SK-N-SH treated with all-trans-retinoic acid at 6 μM for 48 hours (cell line): ENCODE data around the gene HSD17B1.

Source experiments
- ATAC-seq: fragments of 200-7000 bp; cut with Tn5 transposase; 3 replicates; pipeline ENCODE4 v1.9.1; 2020; ENCODE audit warnings: mild to moderate bottlenecking, moderate library complexity
- ARNTL ChIP-seq: fragments of 450-650 bp; formaldehyde crosslinking; IDR thresholded peaks from 2 replicates; pipeline ENCODE4 v1.5.0; 2020; ENCODE audit warnings: low read depth, mild to moderate bottlenecking, moderate library complexity, borderline replicate concordance
- BACH2 ChIP-seq: fragments of 250-450 bp; sonication (Bioruptor Pico); IDR thresholded peaks from 2 replicates; pipeline ENCODE4 v1.9.0; 2021; ENCODE audit warnings: mild to moderate bottlenecking, borderline replicate concordance
- CSDC2 ChIP-seq: fragments of 250-450 bp; sonication (Bioruptor Pico); IDR thresholded peaks from 2 replicates; pipeline ENCODE4 v1.5.0; 2020; ENCODE audit warnings: mild to moderate bottlenecking, moderate library complexity
- ESRRG ChIP-seq: fragments of 250-450 bp; sonication (Bioruptor Pico); IDR thresholded peaks from 2 replicates; pipeline ENCODE4 v1.6.1; 2021; ENCODE audit warnings: mild to moderate bottlenecking
- GLIS3 ChIP-seq: fragments of 250-450 bp; sonication (Bioruptor Pico); IDR thresholded peaks from 2 replicates; pipeline ENCODE4 v1.5.0; 2020; ENCODE audit warnings: mild to moderate bottlenecking, moderate library complexity
- ISL1 ChIP-seq: fragments of 250-450 bp; sonication (Bioruptor Pico); IDR thresholded peaks from 2 replicates; pipeline ENCODE4 v2.1.2; 2022; ENCODE audit warnings: mild to moderate bottlenecking, moderate library complexity
- OSR1 ChIP-seq: fragments of 250-450 bp; sonication (Bioruptor Pico); IDR thresholded peaks from 2 replicates; pipeline ENCODE4 v1.8.0; 2022; ENCODE audit warnings: moderate library complexity, mild to moderate bottlenecking, inconsistent platforms
- PATZ1 ChIP-seq: fragments of 250-450 bp; sonication (Bioruptor Pico); IDR thresholded peaks from 2 replicates; pipeline ENCODE4 v1.8.0; 2020; ENCODE audit warnings: mild to moderate bottlenecking, moderate library complexity, borderline replicate concordance
- POU6F1 ChIP-seq: fragments of 250-450 bp; sonication (Bioruptor Pico); IDR thresholded peaks from 2 replicates; pipeline ENCODE4 v1.8.0; 2021; ENCODE audit warnings: low read depth, mild to moderate bottlenecking, moderate library complexity, borderline replicate concordance
- PPARA ChIP-seq: fragments of 250-450 bp; sonication (Bioruptor Pico); IDR thresholded peaks from 2 replicates; pipeline ENCODE4 v1.5.0; 2020; ENCODE audit warnings: mild to moderate bottlenecking, borderline replicate concordance
- SNAI2 ChIP-seq: fragments of 250-450 bp; sonication (Bioruptor Pico); IDR thresholded peaks from 2 replicates; pipeline ENCODE4 v1.5.0; 2020; ENCODE audit warnings: mild to moderate bottlenecking, moderate library complexity
- TCF4 ChIP-seq: fragments of 250-450 bp; sonication (Bioruptor Pico); IDR thresholded peaks from 2 replicates; pipeline ENCODE4 v1.8.0; 2021; ENCODE audit warnings: mild to moderate bottlenecking, moderate library complexity, borderline replicate concordance
- TOX ChIP-seq: fragments of 250-450 bp; sonication (Bioruptor Pico); IDR thresholded peaks from 2 replicates; pipeline ENCODE4 v1.8.0; 2021; ENCODE audit warnings: mild to moderate bottlenecking, moderate library complexity, borderline replicate concordance
- ZC3H10 ChIP-seq: fragments of 250-450 bp; sonication (Bioruptor Pico); IDR thresholded peaks from 2 replicates; pipeline ENCODE4 v1.5.1; 2021; ENCODE audit warnings: mild to moderate bottlenecking, moderate library complexity
- ZFP3 ChIP-seq: fragments of 250-450 bp; sonication (Bioruptor Pico); IDR thresholded peaks from 2 replicates; pipeline ENCODE4 v1.5.0; 2020; ENCODE audit warnings: mild to moderate bottlenecking, moderate library complexity
- ZNF565 ChIP-seq: fragments of 450-650 bp; formaldehyde crosslinking; conservative IDR thresholded peaks from 2 replicates; pipeline ENCODE4 v1.5.0; 2020; ENCODE audit warnings: low read depth, mild to moderate bottlenecking, moderate library complexity
- ZNF70 ChIP-seq: fragments of 450-650 bp; formaldehyde crosslinking; IDR thresholded peaks from 2 replicates; pipeline ENCODE4 v1.5.0; 2020; ENCODE audit warnings: mild to moderate bottlenecking, moderate library complexity
- TF ChIP-seq, protein P1 (sequence below): fragments of 250-450 bp; sonication (Bioruptor Pico); IDR thresholded peaks from 2 replicates; pipeline ENCODE4 v1.5.0; 2020; ENCODE audit warnings: mild to moderate bottlenecking, moderate library complexity
- TF ChIP-seq, protein P2 (sequence below): fragments of 250-450 bp; sonication (Bioruptor Pico); IDR thresholded peaks from 2 replicates; pipeline ENCODE4 v1.5.1; 2021; ENCODE audit warnings: mild to moderate bottlenecking, moderate library complexity

HSD17B1 gene

DNA sequence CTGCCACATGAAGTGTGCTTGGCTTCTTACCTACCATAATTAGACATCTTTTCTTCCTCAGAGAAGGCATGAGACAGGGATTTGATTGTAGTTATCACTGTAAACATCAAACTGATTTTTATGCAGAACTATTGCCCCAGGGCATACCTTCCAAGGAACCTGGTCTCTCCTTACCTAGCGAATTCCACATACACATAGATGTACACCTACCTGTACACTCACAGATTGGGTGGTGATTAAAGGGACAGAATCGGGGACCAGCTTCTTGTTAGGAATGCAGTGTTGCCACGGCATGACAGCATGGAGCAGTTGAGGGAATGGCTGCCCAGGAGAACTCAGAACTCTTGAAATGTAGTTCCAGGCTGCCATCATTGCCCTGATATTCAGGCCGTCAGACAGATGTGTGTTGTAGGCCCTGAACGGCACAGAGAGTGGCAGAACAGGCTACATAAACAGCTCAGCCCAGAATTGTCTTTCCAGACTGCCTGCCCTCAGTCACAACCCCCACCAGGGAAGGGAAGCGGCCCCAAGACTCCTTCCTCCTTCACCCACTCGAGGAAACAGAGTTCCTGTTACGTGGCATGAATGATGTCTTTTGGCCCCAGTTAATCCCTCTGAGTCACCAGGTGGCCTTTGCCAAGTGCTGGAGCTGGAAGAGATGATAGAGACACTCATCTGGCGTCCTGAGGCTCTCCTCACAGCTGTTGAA, 34.5 kb upstream of the HSD17B1 start:
- no peak for TF ChIP-seq POU6F1 (CRISPR knock-in tag)
- TF ChIP-seq TCF4 (CRISPR knock-in tag), result no peak
- ATAC-seq, result peak; percentile 36

DNA sequence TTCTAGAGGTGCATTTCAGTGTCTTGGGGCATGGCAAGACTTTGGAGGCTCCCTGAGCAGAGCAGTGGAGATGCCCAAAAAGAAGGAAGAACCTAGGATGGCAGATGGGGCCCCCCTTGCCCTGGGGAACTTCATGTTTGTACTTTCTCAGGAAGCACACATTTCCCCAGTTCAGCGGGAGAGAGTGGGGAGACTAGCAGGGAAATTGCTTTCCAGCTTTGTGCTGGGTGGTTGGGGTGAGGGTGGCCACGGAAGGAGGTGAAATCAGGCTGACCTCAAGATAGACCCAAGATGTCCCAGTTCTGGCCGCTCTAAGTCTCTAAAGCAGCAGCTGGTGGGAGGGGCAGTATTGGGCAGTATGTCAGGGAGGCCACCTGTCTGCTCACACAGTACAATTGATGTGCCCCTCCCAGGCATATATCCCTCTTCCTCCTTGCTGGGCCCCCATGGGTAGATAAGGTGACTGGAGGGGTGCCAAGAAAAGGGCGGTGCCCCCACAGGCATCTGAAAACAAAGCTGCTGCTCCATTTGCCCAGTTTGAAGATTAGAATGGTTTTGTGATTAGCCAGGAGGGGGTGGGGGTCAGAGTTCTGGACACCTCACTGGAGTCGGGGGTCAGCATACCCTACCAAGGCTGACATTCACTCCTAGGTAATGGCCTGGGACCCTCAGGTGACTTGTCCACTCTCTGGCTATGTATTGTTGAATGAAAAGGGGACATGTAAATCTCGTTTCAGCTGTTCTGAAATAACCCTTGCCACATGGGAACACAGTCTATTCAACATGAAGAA, 33.8 kb upstream of the HSD17B1 start:
- no peak for ATAC-seq
- TF ChIP-seq CSDC2 (CRISPR knock-in tag) (no peak), ARNTL (CRISPR knock-in tag) (no peak), OSR1 (CRISPR knock-in tag) (no peak), TOX (CRISPR knock-in tag) (no peak), PPARA (CRISPR knock-in tag) (no peak), ZFP3 (CRISPR knock-in tag) (no peak), ZNF565 (CRISPR knock-in tag) (no peak), ESRRG (no peak), PATZ1 (CRISPR knock-in tag) (no peak), POU6F1 (CRISPR knock-in tag) (no peak), BACH2 (CRISPR knock-in tag) (no peak), TCF4 (CRISPR knock-in tag) (no peak)
- TF ChIP-seq, protein P1, sequence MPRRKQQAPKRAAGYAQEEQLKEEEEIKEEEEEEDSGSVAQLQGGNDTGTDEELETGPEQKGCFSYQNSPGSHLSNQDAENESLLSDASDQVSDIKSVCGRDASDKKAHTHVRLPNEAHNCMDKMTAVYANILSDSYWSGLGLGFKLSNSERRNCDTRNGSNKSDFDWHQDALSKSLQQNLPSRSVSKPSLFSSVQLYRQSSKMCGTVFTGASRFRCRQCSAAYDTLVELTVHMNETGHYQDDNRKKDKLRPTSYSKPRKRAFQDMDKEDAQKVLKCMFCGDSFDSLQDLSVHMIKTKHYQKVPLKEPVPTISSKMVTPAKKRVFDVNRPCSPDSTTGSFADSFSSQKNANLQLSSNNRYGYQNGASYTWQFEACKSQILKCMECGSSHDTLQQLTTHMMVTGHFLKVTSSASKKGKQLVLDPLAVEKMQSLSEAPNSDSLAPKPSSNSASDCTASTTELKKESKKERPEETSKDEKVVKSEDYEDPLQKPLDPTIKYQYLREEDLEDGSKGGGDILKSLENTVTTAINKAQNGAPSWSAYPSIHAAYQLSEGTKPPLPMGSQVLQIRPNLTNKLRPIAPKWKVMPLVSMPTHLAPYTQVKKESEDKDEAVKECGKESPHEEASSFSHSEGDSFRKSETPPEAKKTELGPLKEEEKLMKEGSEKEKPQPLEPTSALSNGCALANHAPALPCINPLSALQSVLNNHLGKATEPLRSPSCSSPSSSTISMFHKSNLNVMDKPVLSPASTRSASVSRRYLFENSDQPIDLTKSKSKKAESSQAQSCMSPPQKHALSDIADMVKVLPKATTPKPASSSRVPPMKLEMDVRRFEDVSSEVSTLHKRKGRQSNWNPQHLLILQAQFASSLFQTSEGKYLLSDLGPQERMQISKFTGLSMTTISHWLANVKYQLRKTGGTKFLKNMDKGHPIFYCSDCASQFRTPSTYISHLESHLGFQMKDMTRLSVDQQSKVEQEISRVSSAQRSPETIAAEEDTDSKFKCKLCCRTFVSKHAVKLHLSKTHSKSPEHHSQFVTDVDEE (CRISPR knock-in tag), result no peak
- TF ChIP-seq, all 23 proteins: peak for 0

DNA sequence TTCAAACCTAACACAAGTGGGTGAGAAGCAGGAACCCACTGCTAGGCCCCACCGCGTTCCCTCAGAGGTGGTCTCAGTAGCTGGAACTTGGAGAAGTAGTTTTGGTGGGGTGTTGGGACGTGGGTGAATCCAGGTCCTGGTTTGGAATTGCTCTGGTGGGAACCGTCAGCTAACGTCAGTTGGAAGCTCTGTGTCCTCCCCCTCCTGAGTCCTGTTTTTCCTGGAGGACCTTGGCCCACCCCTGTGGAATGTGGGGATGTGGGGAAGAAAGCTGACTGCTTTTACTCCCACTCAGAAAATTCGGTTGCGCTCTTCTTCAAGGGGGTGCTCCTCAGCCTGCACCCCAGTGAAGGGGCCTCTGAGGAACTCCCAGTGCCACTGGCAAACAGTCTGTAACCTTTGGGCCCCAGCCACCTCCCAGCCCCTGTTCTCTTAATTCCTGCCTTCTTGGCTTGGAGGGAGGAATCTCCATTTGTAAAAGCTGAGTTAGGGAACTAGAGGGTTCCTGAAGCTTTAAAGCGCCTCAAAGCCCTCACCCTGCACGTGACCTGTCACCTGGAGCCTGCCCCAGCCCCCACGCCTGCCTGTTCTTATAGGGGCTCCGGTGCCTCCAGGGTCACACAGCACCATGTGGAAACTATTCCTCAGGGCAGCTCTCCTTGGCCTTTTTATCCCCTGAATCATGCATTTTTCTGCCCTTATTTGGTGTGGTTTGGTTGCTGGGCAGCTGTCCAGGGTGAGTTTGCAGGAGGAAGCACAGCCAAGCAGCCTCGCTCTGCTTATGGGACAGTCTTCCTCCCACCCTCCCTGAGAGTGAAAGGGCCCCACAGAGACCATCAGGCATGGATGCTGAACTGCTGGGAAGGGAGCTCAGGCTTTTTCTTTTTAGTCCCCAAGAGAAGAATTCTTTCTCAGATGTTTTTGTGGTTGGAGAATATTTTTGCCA, 32.9 kb upstream of the HSD17B1 start:
- ATAC-seq, result peak; percentile 79
- TF ChIP-seq OSR1 (CRISPR knock-in tag) (no peak), ZFP3 (CRISPR knock-in tag) (no peak), TOX (CRISPR knock-in tag) (no peak), TCF4 (CRISPR knock-in tag) (no peak), PPARA (CRISPR knock-in tag) (no peak), ESRRG (no peak), ZC3H10 (CRISPR knock-in tag) (no peak), ISL1 (CRISPR knock-in tag) (no peak), ZNF70 (CRISPR knock-in tag) (no peak), GLIS3 (CRISPR knock-in tag) (no peak), SNAI2 (CRISPR knock-in tag) (no peak)
- TF ChIP-seq, protein P2, sequence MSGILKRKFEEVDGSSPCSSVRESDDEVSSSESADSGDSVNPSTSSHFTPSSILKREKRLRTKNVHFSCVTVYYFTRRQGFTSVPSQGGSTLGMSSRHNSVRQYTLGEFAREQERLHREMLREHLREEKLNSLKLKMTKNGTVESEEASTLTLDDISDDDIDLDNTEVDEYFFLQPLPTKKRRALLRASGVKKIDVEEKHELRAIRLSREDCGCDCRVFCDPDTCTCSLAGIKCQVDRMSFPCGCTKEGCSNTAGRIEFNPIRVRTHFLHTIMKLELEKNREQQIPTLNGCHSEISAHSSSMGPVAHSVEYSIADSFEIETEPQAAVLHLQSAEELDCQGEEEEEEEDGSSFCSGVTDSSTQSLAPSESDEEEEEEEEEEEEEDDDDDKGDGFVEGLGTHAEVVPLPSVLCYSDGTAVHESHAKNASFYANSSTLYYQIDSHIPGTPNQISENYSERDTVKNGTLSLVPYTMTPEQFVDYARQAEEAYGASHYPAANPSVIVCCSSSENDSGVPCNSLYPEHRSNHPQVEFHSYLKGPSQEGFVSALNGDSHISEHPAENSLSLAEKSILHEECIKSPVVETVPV, result no peak
- TF ChIP-seq, protein P1 (CRISPR knock-in tag), result no peak
